Endothelial cell of umbilical vein (primary cell): ENCODE data around the gene SERPINB10. TPM values are rescaled to one million over a fixed set of nuclear protein-coding genes. Genes with fewer than 3 reads are reported as not detected.

ENCODE experiments used
- BruUV-seq: library from RNA; stranded (reverse); fragments of 400-500 nt; replicated peaks from 2 replicates; lab custom pipeline; 2021; lab: Mats Ljungman, UMichigan
- CTCF ChIA-PET: fragments of 300-600, 350-600 bp; sonication (Branson Sonifier 250); formaldehyde crosslinking; loops from one replicate; lab custom pipeline; 2021; ENCODE audit warnings: antibody characterized with exemption, inconsistent platforms; lab: Charles Lee
- POLR2A ChIA-PET: fragments of 300-600, 350-600 bp; sonication (Branson Sonifier 250); formaldehyde crosslinking; loops from one replicate; lab custom pipeline; 2021; ENCODE audit warnings: antibody characterized with exemption, inconsistent platforms; lab: Charles Lee
- DNase-seq: peaks from one replicate; pipeline ENCODE4 v3.0.0-alpha.2; 2011; ENCODE audit warnings: low read depth, low spot score
- FAIRE-seq: peaks from 2 replicates; lab custom pipeline; 2011; peaks lifted over from hg19 to GRCh38; lab: Jason Lieb, UNC
- H2AFZ ChIP-seq: 2 replicates; pipeline ENCODE4 v1.6.0; 2012; ENCODE audit warnings: low read depth, low read length, control low read depth, inconsistent platforms
- H3K27ac ChIP-seq: 2 replicates; pipeline ENCODE4 v1.5.1; 2011; ENCODE audit warnings: low read depth, mild to moderate bottlenecking, control low read depth, low read length, moderate library complexity; ENCODE audit not compliant: insufficient read depth
- H3K27me3 ChIP-seq, 2 experiments: 2 replicates each; pipeline versions ENCODE4 v1.6.0 to v1.6.1; 2011; ENCODE audit warnings: low read length in 2 of 2, mixed read lengths in 1 of 2; ENCODE audit not compliant: control insufficient read depth in 2 of 2, insufficient read depth in 2 of 2
- H3K36me3 ChIP-seq, 2 experiments: 2 replicates in 1 of 2; 3 replicates in 1 of 2; pipeline ENCODE4 v1.5.1; 2011; ENCODE audit warnings: low read length in 2 of 2, mild to moderate bottlenecking in 1 of 2, moderate library complexity in 1 of 2; ENCODE audit not compliant: control insufficient read depth in 2 of 2, insufficient read depth in 2 of 2; ENCODE audit errors: extremely low read depth in 1 of 2
- H3K4me1 ChIP-seq: 3 replicates; pipeline ENCODE4 v1.5.1; 2011; ENCODE audit warnings: mild to moderate bottlenecking, low read length; ENCODE audit not compliant: control insufficient read depth, insufficient read depth; ENCODE audit errors: extremely low read depth
- H3K4me2 ChIP-seq: 2 replicates; pipeline ENCODE4 v1.6.1; 2011; ENCODE audit warnings: low read length, control low read depth, mixed read lengths; ENCODE audit not compliant: insufficient read depth
- H3K4me3 ChIP-seq, 3 experiments: fragments of 200-600 bp in 1 of 3; sonication (generic), shearing (Covaris generic) in 1 of 3; replicated peaks in 1 of 3; 2 replicates each; pipeline ENCODE4 v1.5.1; 2011 to 2016; ENCODE audit warnings: control low read depth in 3 of 3, low read length in 3 of 3, mild to moderate bottlenecking in 2 of 3, inconsistent platforms in 1 of 3, low read depth in 1 of 3, moderate library complexity in 1 of 3; ENCODE audit not compliant: insufficient read depth in 1 of 3
- H3K79me2 ChIP-seq: 2 replicates; pipeline ENCODE4 v1.6.0; 2012; ENCODE audit warnings: low read length, inconsistent platforms; ENCODE audit not compliant: control insufficient read depth, insufficient read depth
- H3K9ac ChIP-seq: replicated peaks from 2 replicates; pipeline ENCODE3; 2011; ENCODE audit warnings: low read length, control low read depth; ENCODE audit not compliant: insufficient read depth; ENCODE audit errors: extremely low read depth
- H3K9me1 ChIP-seq: replicated peaks from 3 replicates; pipeline ENCODE4 v1.6.0; 2011; ENCODE audit warnings: mild to moderate bottlenecking, low read length; ENCODE audit not compliant: control insufficient read depth, insufficient read depth; ENCODE audit errors: extremely low read depth
- H3K9me3 ChIP-seq: replicated peaks from 2 replicates; pipeline ENCODE4 v1.5.1; 2012; ENCODE audit warnings: low read length, inconsistent platforms; ENCODE audit not compliant: control insufficient read depth, insufficient read depth
- H4K20me1 ChIP-seq: replicated peaks from 2 replicates; pipeline ENCODE3; 2011; ENCODE audit warnings: mild to moderate bottlenecking, low read length; ENCODE audit not compliant: control insufficient read depth, insufficient read depth; ENCODE audit errors: extremely low read depth
- CTCF ChIP-seq, 2 donors: IDR thresholded peaks; 1 replicate in 1 of 2; 2 replicates in 1 of 2; pipeline ENCODE4 v1.5.1; 2011; ENCODE audit warnings: low read length in 2 of 2, mild to moderate bottlenecking in 2 of 2, moderate library complexity in 2 of 2, control low read depth in 1 of 2, inconsistent platforms in 1 of 2, low read depth in 1 of 2; ENCODE audit not compliant: insufficient read depth in 1 of 2; ENCODE audit errors: extremely low read depth in 1 of 2
- EZH2 ChIP-seq: IDR thresholded peaks from 2 replicates; pipeline ENCODE4 v1.6.1; 2012; ENCODE audit warnings: borderline replicate concordance, low read depth, mild to moderate bottlenecking, moderate library complexity, low read length, inconsistent platforms; ENCODE audit not compliant: severe bottlenecking
- FOS ChIP-seq: IDR thresholded peaks from 2 replicates; pipeline ENCODE4 v1.6.1; 2011; ENCODE audit warnings: mild to moderate bottlenecking, low read length, moderate library complexity, borderline replicate concordance; ENCODE audit not compliant: insufficient read depth
- GATA2 ChIP-seq: IDR thresholded peaks from 2 replicates; pipeline ENCODE4 v1.7.0; 2011; ENCODE audit warnings: low read depth, mild to moderate bottlenecking, moderate library complexity, mixed read lengths, low read length; ENCODE audit not compliant: insufficient read length, insufficient read depth
- JUN ChIP-seq: IDR thresholded peaks from 2 replicates; pipeline ENCODE4 v1.6.1; 2011; ENCODE audit warnings: borderline replicate concordance, low read depth; ENCODE audit not compliant: insufficient read length, insufficient read depth
- MAX ChIP-seq: IDR thresholded peaks from 2 replicates; pipeline ENCODE4 v1.6.1; 2011; ENCODE audit not compliant: insufficient read depth, insufficient read length
- MYC ChIP-seq: IDR thresholded peaks from one replicate; pipeline ENCODE4 v1.6.1; 2011; ENCODE audit warnings: mild to moderate bottlenecking, low read depth, low read length
- POLR2A ChIP-seq: IDR thresholded peaks from 2 replicates; pipeline ENCODE4 v1.6.1; 2012; ENCODE audit warnings: low read depth, mild to moderate bottlenecking, control low read depth, low read length
- POLR2AphosphoS5 ChIP-seq: IDR thresholded peaks from 2 replicates; pipeline ENCODE4 v1.6.1; 2012; ENCODE audit warnings: low read depth, mild to moderate bottlenecking, control low read depth, low read length, moderate library complexity; ENCODE audit not compliant: insufficient read depth
- dilution Hi-C: fragments of 300-500 bp; cut with MboI; formaldehyde crosslinking; loops from one replicate; pipeline ENCODE4 v1.15.0; 2019; ENCODE audit warnings: low sequenced_read_pairs; ENCODE audit not compliant: extremely low pct_ligation_motif_present
- intact Hi-C: fragments of 100-400 bp; cut with micrococcal nuclease; formaldehyde crosslinking; loops from one replicate; pipeline ENCODE4 v1.10.0; 2022
- polyA plus RNA-seq, 4 experiments: library from polyadenylated mRNA; depleted of rRNA in 3 of 4; stranded (reverse) in 3 of 4; unstranded in 1 of 4; fragments of >200 nt; gene quantifications; 2 replicates each; pipeline versions ENCODE4 v1.2.1 to v1.2.3, GENCODE V29; 2011 to 2012; ENCODE audit warnings: missing spikeins in 1 of 4
- total RNA-seq: library from RNA; stranded (reverse); gene quantifications from 2 replicates; pipeline ENCODE4 v1.2.3, GENCODE V29; 2021

SERPINB10 gene
- total and polyA plus RNA-seq, 2 donors (not counting 3 experiments of a cell fraction or from before 2014, with no cell fraction given), result not detected

GRCh38 chr18:63897072-63897471, 10.7 kb upstream of the SERPINB10 start:
- intact Hi-C loops, result no loop called here
- CTCF ChIA-PET, result no interaction called here
- no peak for FAIRE-seq

More at GRCh38 chr18:63897072-63897471, 10.7 kb upstream of the SERPINB10 start:
- Histone ChIP-seq H4K20me1 (no peaks in the 10 kb centered on the region), H3K9me3 (no peaks in the 10 kb centered on the region), H3K27me3 (no peaks in the 10 kb centered on the region), H3K4me2 (no peak overlapping the region), H3K9ac (no peak overlapping the region), H3K27ac (no peak overlapping the region), H3K4me1 (no peaks in the 10 kb centered on the region), H3K79me2 (no peaks in the 10 kb centered on the region), H3K4me3 (no peak overlapping the region), H3K9me1 (no peaks in the 10 kb centered on the region), H3K36me3 (no peaks in the 10 kb centered on the region), H2AFZ (no peak overlapping the region)
- dilution Hi-C loops, result no loop called here
- no TSS peak for BruUV-seq
- DNase-seq, result no peak
- POLR2A ChIA-PET, result no interaction called here
- TF ChIP-seq POLR2A (no peak), EZH2 (no peak), GATA2 (no peak), JUN (no peak), FOS (no peak), CTCF (IDR thresholded peaks at IDR 0.05; ENCODE audit: extremely low read depth in 1 of 2, insufficient read depth in 1 of 2, low read depth in 1 of 2, low read length in 2 of 2) (no peak), MAX (no peak), POLR2AphosphoS5 (no peak), MYC (no peak)
